Measurements from ENCODE around the gene PRR15.

DNA sequence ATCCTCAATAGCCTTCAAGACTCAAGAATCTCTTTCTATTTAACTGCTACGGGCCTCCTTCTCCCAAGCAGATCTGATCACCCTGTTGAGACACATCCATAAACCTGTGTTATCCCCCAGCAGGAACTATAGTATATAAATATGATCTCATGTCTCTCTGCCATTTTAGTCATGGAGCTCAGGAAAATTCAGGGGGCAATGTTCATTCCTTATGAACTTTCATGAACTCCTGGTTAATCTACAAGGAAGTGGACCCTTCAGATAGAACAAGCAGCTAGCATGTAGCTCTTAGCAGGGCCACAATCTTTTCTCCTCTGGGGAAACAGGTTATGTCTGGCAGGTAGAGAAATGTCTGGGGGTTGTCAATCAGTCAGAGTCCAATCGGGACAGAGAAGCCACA is 8.9 kb downstream of the PRR15 start:
- no peak for TF ChIP-seq CTCF (IDR thresholded peaks at IDR 0.05; ENCODE audit: insufficient read depth, low read length)
- TF ChIP-seq REST (IDR thresholded peaks at IDR 0.05; ENCODE audit: insufficient replicate concordance, low read depth), result no peak
- TF ChIP-seq SPI1 (IDR thresholded peaks at IDR 0.05; ENCODE audit: borderline replicate concordance, low read depth), result no peak
- no peak for TF ChIP-seq POLR2AphosphoS5 (IDR thresholded peaks at IDR 0.05; ENCODE audit: low read depth)
- TF ChIP-seq GABPA (IDR thresholded peaks at IDR 0.05; ENCODE audit: low read depth), result no peak
